GM18868 (cell line): ENCODE data around the gene CSF3.
A peak's percentile ranks its signal among the peaks of the same experiment; 100 is the strongest.

Experiments
- ATAC-seq: cut with Tn5 transposase; IDR thresholded peaks from one replicate; pipeline ENCODE4 v1.9.1; 2021; ENCODE audit warnings: mild to moderate bottlenecking, moderate library complexity; ENCODE audit not compliant: unreplicated experiment

Gene CSF3

GRCh38 chr17:40059729-40060475, 44.7 kb downstream of the CSF3 start:
- no peak for ATAC-seq

DNA sequence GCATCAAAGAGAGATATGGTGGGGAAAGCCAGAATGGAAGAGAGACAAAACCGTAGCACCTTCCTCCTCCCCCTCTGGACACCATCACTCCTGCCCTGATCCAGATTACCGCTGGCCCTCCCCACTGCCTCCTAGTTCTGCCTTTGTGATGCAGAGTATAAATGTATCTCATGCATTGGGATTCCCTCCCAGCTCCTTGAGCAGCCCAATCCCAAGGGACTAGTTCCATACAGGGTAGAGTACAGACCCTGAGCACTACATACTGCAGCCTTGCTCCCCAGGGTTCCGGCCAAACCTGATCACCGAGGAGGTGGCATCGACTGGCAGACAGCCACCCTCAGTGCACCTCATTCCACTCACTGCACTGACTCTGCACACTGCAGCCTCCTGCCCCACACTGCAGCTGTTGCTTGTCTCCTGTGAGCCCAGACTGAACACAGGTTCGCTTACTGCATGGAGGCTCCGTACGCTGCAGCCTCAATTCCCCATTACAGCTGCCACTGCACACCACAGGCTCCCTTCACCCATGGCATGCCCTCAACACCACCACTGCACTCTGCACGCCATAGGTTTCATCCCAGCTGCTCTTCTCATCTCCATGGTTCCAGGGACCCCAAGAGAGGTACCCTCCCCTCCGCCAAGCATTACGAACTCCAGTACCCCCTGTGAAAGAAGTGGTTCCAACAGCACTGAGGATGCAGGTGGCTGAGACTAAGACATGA, 45.8 kb downstream of the CSF3 start:
- ATAC-seq: no peak

DNA sequence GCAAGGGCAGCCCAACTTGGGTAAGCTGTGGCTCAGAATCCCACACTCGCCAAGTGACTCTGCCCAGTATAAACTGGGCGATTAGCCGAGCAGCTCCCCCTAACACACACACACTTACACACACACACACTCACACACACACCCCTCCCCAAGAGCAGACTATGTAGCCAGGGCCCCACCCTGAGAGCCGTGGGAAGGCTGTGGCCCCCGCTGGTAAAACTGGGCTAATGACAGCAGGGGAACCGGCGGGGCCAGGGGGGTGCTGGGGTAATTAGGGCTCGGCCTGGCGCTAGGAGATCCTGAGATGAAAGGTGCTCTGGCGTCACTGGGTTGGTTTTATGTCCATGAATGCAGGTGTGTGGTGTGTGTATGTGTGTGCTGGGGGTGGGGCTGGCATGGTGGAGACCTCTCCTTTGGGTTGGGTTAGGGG, 46.4 kb downstream of the CSF3 start:
- ATAC-seq: no peak

- peak; percentile 59 for ATAC-seq
These were observed 47.3 kb downstream of the CSF3 start, which contains the start of gene THRA for GRCh38 chr17:40062329-40063186. THRA (plus strand) TSS chr17:40062965; CDS start chr17:40074489, 11,524 bp downstream.

DNA sequence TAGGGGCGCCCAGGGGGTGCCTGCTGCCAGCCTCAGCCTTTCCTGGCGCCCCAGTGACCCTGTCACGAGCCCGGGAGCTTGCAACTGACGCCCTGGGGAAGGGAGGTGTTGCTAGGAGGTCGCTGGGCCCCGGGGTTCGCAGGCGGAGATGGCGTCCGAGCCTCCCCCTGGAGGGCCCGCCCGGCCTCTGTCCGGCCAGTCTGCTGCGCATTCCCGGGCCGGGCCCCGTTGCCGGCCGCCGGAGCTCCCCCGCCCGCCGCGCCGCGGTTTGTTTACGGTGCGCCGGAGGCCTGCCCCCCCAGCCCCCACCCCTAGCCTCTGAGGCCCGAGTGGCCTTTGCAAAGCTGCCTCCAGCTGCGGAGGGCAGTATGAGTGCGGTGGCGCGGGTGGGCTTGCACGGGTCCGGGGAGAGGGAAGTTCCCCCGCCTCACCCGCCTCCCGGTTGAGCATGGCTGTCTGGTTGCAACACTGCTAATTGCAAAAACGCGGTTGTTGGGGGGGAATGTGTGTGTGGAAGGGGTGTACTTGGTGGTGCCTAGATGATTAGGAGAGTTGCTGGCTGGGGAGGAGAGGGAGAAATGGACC, 48.0 kb downstream of the CSF3 start:
- peak; percentile 16 for ATAC-seq

GRCh38 chr17:40063901-40064531, 48.8 kb downstream of the CSF3 start:
- ATAC-seq: no peak

DNA sequence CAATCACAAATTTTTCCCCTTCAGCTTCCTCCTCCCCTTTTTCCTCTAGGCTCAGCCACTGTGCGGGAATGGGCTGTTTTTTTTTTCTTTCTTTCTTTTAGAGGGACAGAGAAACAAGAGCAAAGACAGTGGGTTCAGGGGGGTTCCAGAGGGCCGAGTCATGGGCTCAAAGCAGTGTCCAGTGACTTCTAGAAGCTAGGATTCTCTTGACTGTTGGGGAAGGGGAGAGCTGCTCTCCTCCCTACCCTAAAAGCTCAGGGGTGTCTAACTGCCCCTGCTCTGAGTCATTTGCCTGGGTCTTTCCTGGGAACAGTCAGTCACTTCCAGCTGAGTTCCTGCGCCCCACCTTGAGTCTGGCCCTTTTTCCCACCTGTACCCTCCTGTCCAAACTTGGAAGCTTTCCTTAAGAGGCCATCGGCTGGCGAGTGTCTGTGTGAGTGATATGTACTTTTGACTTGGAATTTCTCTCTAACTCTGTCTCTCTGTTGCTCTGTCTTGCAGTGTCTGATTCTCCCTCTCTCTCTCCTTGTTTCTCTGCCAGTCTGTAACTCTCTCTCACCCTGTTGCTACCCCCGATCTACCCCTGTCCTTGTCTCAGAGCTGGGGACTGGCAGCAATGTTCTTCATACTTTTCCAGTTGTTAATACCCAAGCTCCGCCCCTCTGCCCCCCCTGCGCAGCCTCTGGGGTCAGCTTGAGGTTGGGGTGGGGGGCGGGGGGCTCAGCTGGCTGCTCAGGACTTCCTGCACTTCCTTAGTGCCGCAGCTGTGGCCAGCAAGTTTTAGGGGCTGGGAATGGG, 49.9 kb downstream of the CSF3 start:
- ATAC-seq: no peak

GRCh38 chr17:40065769-40066510, 50.7 kb downstream of the CSF3 start:
- no peak for ATAC-seq
